ENCODE measurements around the gene BAZ2B. TPM values are rescaled to one million over a fixed set of nuclear protein-coding genes. Genes with fewer than 3 reads are reported as not detected.

The BAZ2B gene
- total RNA-seq, 4 donors from 2014 or later: 122 to 181 (median 143) TPM

DNA sequence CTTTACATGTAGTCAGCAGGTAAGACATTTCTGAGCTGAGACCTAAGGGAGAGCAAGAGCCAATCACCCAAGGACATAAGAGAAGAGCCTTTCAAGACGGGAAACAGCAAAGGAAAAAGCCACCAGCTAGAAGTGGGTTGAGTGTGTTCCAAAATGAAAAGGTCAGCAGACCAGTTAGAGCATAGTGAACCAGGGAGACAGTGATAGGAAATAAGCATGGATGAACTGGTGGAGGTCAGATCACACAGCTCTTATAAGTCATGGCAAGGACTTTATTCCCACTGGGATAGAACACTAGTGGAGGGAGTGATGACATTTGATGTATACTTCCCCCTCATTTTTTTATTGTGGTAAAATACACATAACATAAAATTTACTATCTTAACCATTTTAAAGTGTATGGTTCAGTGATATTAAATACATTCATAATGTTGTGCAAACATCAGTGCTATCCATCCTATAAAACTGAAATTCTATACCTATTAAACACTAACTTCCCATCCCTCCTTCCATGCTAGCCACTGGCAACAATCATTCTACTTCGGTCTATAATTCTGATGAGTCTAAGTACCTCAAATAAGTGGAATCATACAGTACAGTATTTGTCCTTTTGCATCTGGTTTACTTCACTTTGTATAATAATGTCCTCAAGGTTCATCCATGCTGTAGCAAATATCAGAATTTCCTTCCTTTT, 174.0 kb downstream of the BAZ2B start:
- intact Hi-C loops (cut with DNase I): no loop called here
- 81 to 82% methylated on average over 2 of the region's 2 CpGs for WGBS, 2 donors

GRCh38 chr2:159441182-159441581, 175.2 kb downstream of the BAZ2B start:
- no peak overlapping the region for H3K4me3 ChIP-seq (replicated peaks in 1 of 3)
- DNase-seq: no peak
- peaks cover 23 to 28% of the 10 kb centered on the region in 2 donors for H3K36me3 ChIP-seq
- no peak for TF ChIP-seq POLR2A (IDR thresholded peaks at IDR 0.05)
- no peak for TF ChIP-seq CTCF (IDR thresholded peaks at IDR 0.05)
- H3K9me3 ChIP-seq: no peaks in the 10 kb centered on the region
- H3K27ac ChIP-seq: no peak overlapping the region
- no peaks in the 10 kb centered on the region for H3K4me1 ChIP-seq
- intact Hi-C loops (cut with DNase I): no loop called here
- H3K27me3 ChIP-seq: no peaks in the 10 kb centered on the region
- WGBS, 2 donors: 47 to 62% methylated on average over 1 of the region's 1 CpG

More for the DNA sequence above, 174.0 kb downstream of the BAZ2B start:
- TF ChIP-seq CTCF (IDR thresholded peaks at IDR 0.05) (no peak), POLR2A (IDR thresholded peaks at IDR 0.05) (no peak)
- peaks cover 22 to 31% of the 10 kb centered on the region in 2 donors for H3K36me3 ChIP-seq
- no peaks in the 10 kb centered on the region for H3K4me1 ChIP-seq
- DNase-seq: no peak
- H3K27me3 ChIP-seq: no peaks in the 10 kb centered on the region
- no peaks in the 10 kb centered on the region for H3K9me3 ChIP-seq
- H3K27ac ChIP-seq: no peak overlapping the region
- no peak overlapping the region for H3K4me3 ChIP-seq (replicated peaks in 1 of 3)

DNA sequence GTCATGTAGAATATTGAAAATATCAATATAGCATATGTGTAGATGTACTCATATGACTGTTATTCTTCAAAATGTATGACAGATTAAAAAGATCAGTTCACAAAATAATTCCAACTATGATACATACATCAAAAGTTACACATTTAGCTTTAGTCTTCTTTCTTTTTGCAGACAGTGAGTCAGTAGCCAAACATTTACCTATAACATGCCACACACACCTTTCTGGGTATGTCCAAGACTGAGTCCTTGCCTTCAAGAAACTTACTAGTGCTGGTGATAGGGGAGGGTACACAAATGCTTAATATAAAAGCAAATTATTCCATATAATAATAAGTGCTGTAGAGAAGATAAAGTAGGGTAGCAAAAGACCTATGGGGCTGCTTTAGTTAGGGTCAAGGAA, 176.9 kb downstream of the BAZ2B start:
- intact Hi-C loops (cut with DNase I): no loop called here
- Histone ChIP-seq H3K4me3 (replicated peaks in 1 of 3) (no peak overlapping the region), H3K27me3 (no peaks in the 10 kb centered on the region), H3K9me3 (no peaks in the 10 kb centered on the region), H3K4me1 (no peaks in the 10 kb centered on the region), H3K36me3 (peaks cover 17 to 19% of the 10 kb centered on the region in 2 donors), H3K27ac (no peak overlapping the region)
- DNase-seq: no peak
- TF ChIP-seq POLR2A (IDR thresholded peaks at IDR 0.05) (no peak), CTCF (IDR thresholded peaks at IDR 0.05) (no peak)

GRCh38 chr2:159438720-159439353, 177.5 kb downstream of the BAZ2B start:
- DNase-seq: no peak
- no peak overlapping the region for H3K4me3 ChIP-seq (replicated peaks in 1 of 3)
- peaks cover 11 to 15% of the 10 kb centered on the region in 2 donors for H3K36me3 ChIP-seq
- no peaks in the 10 kb centered on the region for H3K4me1 ChIP-seq
- H3K9me3 ChIP-seq: no peaks in the 10 kb centered on the region
- no peaks in the 10 kb centered on the region for H3K27me3 ChIP-seq
- 92 to 93% methylated on average over 5 of the region's 5 CpGs for WGBS, 2 donors
- TF ChIP-seq CTCF (IDR thresholded peaks at IDR 0.05) (no peak), POLR2A (IDR thresholded peaks at IDR 0.05) (no peak)
- intact Hi-C loops (cut with DNase I): no loop called here
- H3K27ac ChIP-seq: no peak overlapping the region

DNA sequence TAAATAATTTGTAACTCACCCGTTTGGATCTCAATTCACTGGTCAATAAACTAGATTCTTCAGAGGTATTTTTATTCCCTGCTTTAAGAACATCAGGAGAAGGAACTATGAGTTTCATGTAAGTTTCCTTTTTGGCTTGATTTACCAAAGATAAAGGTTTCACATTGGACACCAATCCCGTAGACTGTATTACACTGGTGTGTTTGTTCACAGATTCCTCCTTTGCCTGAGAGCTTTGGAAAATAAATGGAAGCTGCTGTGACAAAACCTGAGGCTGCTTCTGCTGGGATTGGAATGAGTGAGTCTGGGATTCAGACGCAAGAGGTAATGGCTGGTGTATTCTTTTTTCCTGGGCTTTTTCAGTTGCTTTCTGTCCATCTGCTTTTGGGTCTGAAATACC, 178.1 kb downstream of the BAZ2B start:
- Histone ChIP-seq H3K9me3 (no peaks in the 10 kb centered on the region), H3K4me1 (no peaks in the 10 kb centered on the region), H3K36me3 (peaks cover 8 to 15% of the 10 kb centered on the region in 2 donors), H3K4me3 (replicated peaks in 1 of 3) (no peak overlapping the region), H3K27ac (no peak overlapping the region), H3K27me3 (no peaks in the 10 kb centered on the region)
- WGBS, 2 donors: 90 to 95% methylated on average over 3 of the region's 3 CpGs
- intact Hi-C loops (cut with DNase I): no loop called here
- TF ChIP-seq POLR2A (IDR thresholded peaks at IDR 0.05): no peak
- no peak for TF ChIP-seq CTCF (IDR thresholded peaks at IDR 0.05)
- no peak for DNase-seq

All from thyroid gland (tissue), 4 donors.